HG02642 (cell line): Measurements from ENCODE around the gene GIMAP2.

ENCODE experiments used
- ATAC-seq: cut with Tn5 transposase; IDR thresholded peaks from one replicate; pipeline ENCODE4 v1.9.1; 2021; ENCODE audit warnings: mild to moderate bottlenecking; ENCODE audit not compliant: unreplicated experiment, poor library complexity

Gene GIMAP2

GRCh38 chr7:150731916-150732315 lies 46.4 kb downstream of the GIMAP2 start:
- ATAC-seq: no peak

GRCh38 chr7:150732786-150733481 lies 47.4 kb downstream of the GIMAP2 start:
- ATAC-seq: no peak

DNA sequence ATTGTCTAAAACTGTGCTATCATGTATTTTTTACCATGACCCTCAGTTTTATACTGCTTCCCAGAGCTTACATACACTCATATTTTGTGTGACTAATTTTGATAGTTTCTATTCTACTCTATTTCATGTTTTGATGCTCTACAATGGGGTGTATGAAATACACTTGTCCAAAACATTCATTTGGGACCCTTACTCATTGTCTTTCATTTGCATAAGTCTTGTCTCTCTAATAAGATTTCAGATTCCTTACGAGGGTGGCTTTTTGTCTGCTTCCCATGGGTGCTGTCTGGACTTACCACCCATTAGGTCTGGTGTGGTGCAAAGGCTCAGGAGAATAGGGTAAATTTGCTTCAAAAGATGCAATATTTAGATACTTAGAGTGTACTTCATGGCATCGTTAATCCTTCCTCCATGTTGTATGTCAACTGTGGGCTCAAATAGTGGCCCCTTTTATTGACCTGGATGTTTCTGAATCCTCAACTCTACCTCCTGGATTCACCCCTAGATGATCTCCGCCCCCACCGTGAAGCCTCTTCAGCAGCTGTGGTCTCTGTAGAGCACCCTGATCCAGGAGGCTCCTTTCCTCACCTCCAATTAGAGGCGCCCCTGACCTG lies 48.1 kb downstream of the GIMAP2 start:
- ATAC-seq: no peak

DNA sequence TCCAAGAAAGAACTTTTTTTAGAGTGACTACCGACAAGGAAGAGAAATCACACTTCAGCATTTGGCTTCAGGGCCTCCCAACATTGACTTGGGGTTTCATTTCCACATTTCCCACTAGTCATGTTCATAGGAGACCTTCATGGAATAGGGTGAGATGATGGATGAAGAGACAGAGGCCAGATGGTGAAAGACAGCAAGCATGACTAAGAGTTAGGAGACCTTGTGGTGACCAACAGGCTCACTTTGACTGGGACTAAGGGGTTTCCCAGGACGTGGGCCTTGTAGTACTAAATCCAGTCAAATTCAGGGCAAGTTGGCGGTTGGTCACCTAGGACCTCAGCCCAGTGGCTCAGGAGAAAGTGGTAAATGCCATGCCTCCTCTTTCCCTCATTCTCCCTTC lies 48.7 kb downstream of the GIMAP2 start:
- ATAC-seq: no peak

GRCh38 chr7:150735596-150736358 lies 50.3 kb downstream of the GIMAP2 start:
- ATAC-seq: no peak

DNA sequence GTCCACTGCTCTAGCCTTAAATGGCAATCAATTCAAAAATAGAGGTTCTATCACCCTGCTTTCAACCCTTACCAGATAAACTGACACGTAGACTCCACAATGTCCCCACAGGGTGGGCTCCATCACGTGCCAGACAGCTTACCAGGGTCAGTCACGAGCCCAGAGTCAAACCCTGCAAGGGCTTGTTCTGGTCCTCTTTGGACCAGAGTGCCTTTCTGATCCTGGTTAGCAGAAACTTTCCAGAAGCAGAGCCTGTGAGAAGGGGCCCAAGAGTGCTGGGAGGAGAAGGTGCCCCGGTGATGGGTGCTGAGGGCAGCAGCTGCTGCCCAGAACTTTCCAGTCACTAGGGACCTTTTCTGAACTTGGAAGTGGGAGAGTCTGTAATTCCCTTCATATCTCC lies 51.4 kb downstream of the GIMAP2 start:
- peak; percentile 18 for ATAC-seq

GRCh38 chr7:150737265-150738055 lies 52.0 kb downstream of the GIMAP2 start, which contains the start of gene GIMAP5:
GIMAP5 (plus strand) TSS chr7:150737418; CDS start chr7:150740885, 3,467 bp downstream.
- ATAC-seq: peak; percentile 65

GRCh38 chr7:150738092-150738491 lies 52.6 kb downstream of the GIMAP2 start:
- no peak for ATAC-seq

- ATAC-seq: no peak
These were observed 53.1 kb downstream of the GIMAP2 start for GRCh38 chr7:150738591-150739001.

DNA sequence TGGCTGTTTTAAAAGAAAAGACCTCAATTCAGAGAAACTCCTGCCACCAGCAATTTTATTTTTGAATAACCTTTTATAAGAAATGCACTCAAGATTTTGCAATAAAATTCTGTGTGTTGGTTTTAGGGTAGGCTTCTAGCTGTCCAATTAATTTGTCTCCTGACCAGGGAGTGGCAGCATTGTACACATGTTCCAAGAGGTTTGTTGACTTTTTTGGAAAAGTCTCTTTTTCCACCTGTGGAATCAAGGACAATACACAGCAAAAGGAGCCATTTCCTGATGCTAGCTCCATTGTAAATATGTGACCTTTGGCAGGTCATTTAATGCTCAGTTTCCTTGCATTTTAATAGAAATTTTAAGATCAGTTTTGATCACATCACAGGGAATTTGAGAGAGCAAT lies 53.5 kb downstream of the GIMAP2 start:
- no peak for ATAC-seq

- ATAC-seq: no peak
These were observed 54.5 kb downstream of the GIMAP2 start for GRCh38 chr7:150740053-150740452.

- no peak for ATAC-seq
These were observed 56.9 kb downstream of the GIMAP2 start for GRCh38 chr7:150742286-150742968.
